Measurements from ENCODE around the gene CENPF.

GRCh38 chr1:214583824-214584554 lies 19.0 kb upstream of the CENPF start:
- TF ChIP-seq CTCF (conservative IDR thresholded peaks at IDR 0.05) = no peak
- TF ChIP-seq EZH2 (IDR thresholded peaks at IDR 0.05; ENCODE audit: low read depth) = no peak

Data from PC-9 (cell line).